GM12878 (cell line): ENCODE data around the gene PLXNA4. TPM values are rescaled to one million over a fixed set of nuclear protein-coding genes. Genes with fewer than 3 reads are reported as not detected.

Source experiments
- ATAC-seq: fragments of 200-7000 bp; cut with Tn5 transposase; 3 replicates; pipeline ENCODE4 v1.9.1; 2020; ENCODE audit warnings: mild to moderate bottlenecking, moderate library complexity
- BruUV-seq: library from RNA; stranded (reverse); fragments of 400-500 nt; replicated peaks from 2 replicates; lab custom pipeline; 2021; lab: Mats Ljungman, UMichigan
- CTCF ChIA-PET: fragments of 300-600 bp; sonication (Branson Sonifier 250); formaldehyde crosslinking; extraction: SDS; loops from one replicate; lab custom pipeline; 2021; ENCODE audit warnings: inconsistent platforms; lab: Yijun Ruan, JAX
- POLR2A ChIA-PET: fragments of 350-600 bp; formaldehyde crosslinking; extraction: SDS; loops from one replicate; lab custom pipeline; 2021; ENCODE audit warnings: inconsistent platforms; lab: Charles Lee
- RAD21 ChIA-PET: fragments of 300-600 bp; sonication (Branson Sonifier 250); formaldehyde crosslinking; loops from one replicate; lab custom pipeline; 2023; ENCODE audit warnings: antibody characterized with exemption; ENCODE audit not compliant: unreplicated experiment; lab: Charles Lee
- SMC1A ChIA-PET: fragments of 300-600 bp; sonication (Branson Sonifier 250); formaldehyde crosslinking; loops from one replicate; lab custom pipeline; 2023; ENCODE audit not compliant: unreplicated experiment, uncharacterized antibody; lab: Charles Lee
- DNase-seq: peaks from one replicate; pipeline ENCODE4 v3.0.0-alpha.2; 2011; ENCODE audit warnings: low read depth, low spot score
- FAIRE-seq: peaks from 3 replicates; lab custom pipeline; 2011; peaks lifted over from hg19 to GRCh38; lab: Jason Lieb, UNC
- H2AFZ ChIP-seq: 2 replicates; pipeline ENCODE4 v1.6.0; 2011; ENCODE audit warnings: low read depth, low read length, control low read depth; ENCODE audit not compliant: control insufficient read depth
- H3K27ac ChIP-seq: 2 replicates; pipeline ENCODE4 v1.5.1; 2011; ENCODE audit warnings: control low read depth; ENCODE audit not compliant: control insufficient read depth, insufficient read depth
- H3K27me3 ChIP-seq, 2 experiments: replicated peaks in 1 of 2; 2 replicates each; pipeline versions ENCODE4 v1.6.0 to v1.6.1; 2011; ENCODE audit warnings: low read length in 1 of 2; ENCODE audit not compliant: control insufficient read depth in 2 of 2, insufficient read depth in 2 of 2
- H3K36me3 ChIP-seq, 2 experiments: 2 replicates each; pipeline ENCODE4 v1.5.1; 2011; ENCODE audit warnings: low read length in 1 of 2; ENCODE audit not compliant: control insufficient read depth in 2 of 2, insufficient read depth in 2 of 2
- H3K4me1 ChIP-seq: 2 replicates; pipeline ENCODE4 v1.6.1; 2011; ENCODE audit warnings: mild to moderate bottlenecking, low read length, moderate library complexity, mixed read lengths; ENCODE audit not compliant: control insufficient read depth, insufficient read depth
- H3K4me2 ChIP-seq: 2 replicates; pipeline ENCODE4 v1.6.0; 2011; ENCODE audit warnings: control low read depth; ENCODE audit not compliant: control insufficient read depth, insufficient read depth
- H3K4me3 ChIP-seq: fragments of 200-600 bp; sonication (generic); 2 replicates; pipeline ENCODE4 v1.5.1; 2016
- H3K79me2 ChIP-seq: 2 replicates; pipeline ENCODE4 v1.6.0; 2011; ENCODE audit warnings: low read length; ENCODE audit not compliant: control insufficient read depth, insufficient read depth
- H3K9ac ChIP-seq: 2 replicates; pipeline ENCODE4 v1.8.0; 2011; ENCODE audit warnings: low read length, control low read depth, mixed read lengths; ENCODE audit not compliant: control insufficient read depth, insufficient read depth
- H3K9me3 ChIP-seq: replicated peaks from 3 replicates; pipeline ENCODE4 v1.5.1; 2011; ENCODE audit warnings: mild to moderate bottlenecking, low read length; ENCODE audit not compliant: control insufficient read depth, insufficient read depth
- H4K20me1 ChIP-seq: 2 replicates; pipeline ENCODE4 v1.6.0; 2011; ENCODE audit not compliant: control insufficient read depth, insufficient read depth
- BCL11A ChIP-seq: IDR thresholded peaks from 2 replicates; pipeline ENCODE4 v1.6.1; 2011; ENCODE audit warnings: low read depth, low read length
- BHLHE40 ChIP-seq, 2 experiments: fragments of 450-650 bp in 1 of 2; IDR thresholded peaks; 2 replicates each; pipeline ENCODE4 v1.6.1; 2011 to 2017; ENCODE audit warnings: low read depth in 2 of 2, borderline replicate concordance in 1 of 2, improper control_type of control experiment in 1 of 2, low read length in 1 of 2, mild to moderate bottlenecking in 1 of 2
- EGR1 ChIP-seq, 2 experiments: IDR thresholded peaks; 1 replicate in 1 of 2; 2 replicates in 1 of 2; pipeline ENCODE4 v1.6.1; 2011 to 2012; ENCODE audit warnings: low read depth in 2 of 2, low read length in 2 of 2, borderline replicate concordance in 1 of 2, mild to moderate bottlenecking in 1 of 2, moderate library complexity in 1 of 2
- EP300 ChIP-seq, 2 experiments: fragments of 150-350 bp in 1 of 2; IDR thresholded peaks; 2 replicates each; pipeline ENCODE4 v1.6.1; 2011 to 2012; ENCODE audit warnings: low read depth in 2 of 2, low read length in 2 of 2, borderline replicate concordance in 1 of 2, improper control_type of control experiment in 1 of 2, inconsistent platforms in 1 of 2; ENCODE audit not compliant: control insufficient read depth in 1 of 2
- IKZF2 ChIP-seq, 2 experiments: fragments of 450-650 bp; IDR thresholded peaks; 2 replicates each; pipeline ENCODE4 v1.6.1; 2017; ENCODE audit warnings: mild to moderate bottlenecking in 2 of 2, moderate library complexity in 2 of 2
- NFXL1 ChIP-seq: fragments of 450-650 bp; IDR thresholded peaks from 2 replicates; pipeline ENCODE4 v1.6.1; 2017; ENCODE audit warnings: antibody characterized with exemption, mild to moderate bottlenecking, borderline replicate concordance
- RCOR1 ChIP-seq: conservative IDR thresholded peaks from 2 replicates; pipeline ENCODE4 v1.6.1; 2012; ENCODE audit warnings: low read depth, low read length, improper control_type of control experiment
- RELB ChIP-seq: fragments of 450-650 bp; IDR thresholded peaks from 2 replicates; pipeline ENCODE4 v1.6.1; 2017; ENCODE audit warnings: low read depth, mild to moderate bottlenecking, moderate library complexity
- RFX5 ChIP-seq: IDR thresholded peaks from 2 replicates; pipeline ENCODE4 v1.6.1; 2011; ENCODE audit warnings: low read depth, low read length, improper control_type of control experiment
- SREBF1 ChIP-seq: IDR thresholded peaks from 2 replicates; pipeline ENCODE4 v1.6.1; 2012; ENCODE audit warnings: mild to moderate bottlenecking, low read length
- WRNIP1 ChIP-seq: IDR thresholded peaks from 2 replicates; pipeline ENCODE4 v1.6.1; 2011; ENCODE audit warnings: low read depth, low read length, improper control_type of control experiment, borderline replicate concordance
- YY1 ChIP-seq: IDR thresholded peaks from 2 replicates; pipeline ENCODE4 v1.6.1; 2011; ENCODE audit warnings: low read depth, mild to moderate bottlenecking, low read length
- WGBS: methylation state at CpG from one replicate; pipeline ENCODE4 v1.1.6; 2016; ENCODE audit warnings: low lambda C conversion rate; ENCODE audit not compliant: insufficient replicate concordance, insufficient coverage; ENCODE audit errors: missing lambda C conversion rate; 5-methylcytosine and 5-hydroxymethylcytosine counted together
- in situ Hi-C: fragments of 300-500 bp; cut with MboI; formaldehyde crosslinking; loops from 9 replicates; pipeline ENCODE4 v1.14.3; 2018; ENCODE audit warnings: mixed read lengths
- intact Hi-C: fragments of 100-400 bp; cut with micrococcal nuclease; formaldehyde crosslinking; loops from one replicate; pipeline ENCODE4 v1.14.2; 2022; ENCODE audit not compliant: unreplicated experiment
- polyA plus RNA-seq, 11 experiments: library from polyadenylated mRNA; depleted of rRNA in 4 of 11; unstranded in 6 of 11; stranded (reverse) in 5 of 11; fragments of >200 nt; fragmentation: Nextera tagmentation in 4 of 11; fragmentation: Illumina TruSeq in 1 of 11; extraction: Ambion mirVana in 4 of 11; extraction: Trizol in 1 of 11; gene quantifications; 1 replicate in 1 of 11; 2 replicates in 10 of 11; pipeline versions ENCODE4 v1.2.1 to v1.2.3, GENCODE V29; 2011 to 2016; ENCODE audit warnings: inconsistent platforms in 2 of 11, missing spikeins in 2 of 11, low read depth in 1 of 11
- total RNA-seq, 4 experiments: library from RNA; depleted of rRNA in 3 of 4; stranded (reverse); fragments of >200 nt in 3 of 4; fragmentation: Illumina TruSeq in 1 of 4; extraction: Trizol in 1 of 4; gene quantifications; 2 replicates each; pipeline versions ENCODE4 v1.2.1 to v1.2.3, GENCODE V29; 2013 to 2021
- TF ChIP-seq, protein P1 (sequence below): fragments of 450-650 bp; IDR thresholded peaks from 2 replicates; pipeline ENCODE4 v1.6.1; 2017; ENCODE audit warnings: mild to moderate bottlenecking, low read depth, inconsistent platforms; ENCODE audit not compliant: poor library complexity, severe bottlenecking

PLXNA4 gene
- total and polyA plus RNA-seq, 10 of the 15 experiments (the other 5 are each of a cell fraction or from before 2014, with no cell fraction given), result 0.03 TPM; not detected in 9

GRCh38 chr7:132226046-132226956, 350.0 kb downstream of the PLXNA4 start:
- no peak for FAIRE-seq
- TF ChIP-seq RELB (no peak), NFXL1 (no peak), SREBF1 (no peak), RCOR1 (no peak), IKZF2 (IDR thresholded peaks at IDR 0.05) (no peak), EGR1 (IDR thresholded peaks at IDR 0.05; ENCODE audit: borderline replicate concordance in 1 of 2, low read depth in 2 of 2, low read length in 2 of 2) (no peak), RFX5 (no peak), YY1 (no peak), EP300 (IDR thresholded peaks at IDR 0.05; ENCODE audit: borderline replicate concordance in 1 of 2, control insufficient read depth in 1 of 2, low read depth in 2 of 2, low read length in 2 of 2) (no peak), BCL11A (no peak), WRNIP1 (no peak), BHLHE40 (IDR thresholded peaks at IDR 0.05; ENCODE audit: borderline replicate concordance in 1 of 2, low read depth in 2 of 2, low read length in 1 of 2) (no peak)
- TF ChIP-seq, protein P1, sequence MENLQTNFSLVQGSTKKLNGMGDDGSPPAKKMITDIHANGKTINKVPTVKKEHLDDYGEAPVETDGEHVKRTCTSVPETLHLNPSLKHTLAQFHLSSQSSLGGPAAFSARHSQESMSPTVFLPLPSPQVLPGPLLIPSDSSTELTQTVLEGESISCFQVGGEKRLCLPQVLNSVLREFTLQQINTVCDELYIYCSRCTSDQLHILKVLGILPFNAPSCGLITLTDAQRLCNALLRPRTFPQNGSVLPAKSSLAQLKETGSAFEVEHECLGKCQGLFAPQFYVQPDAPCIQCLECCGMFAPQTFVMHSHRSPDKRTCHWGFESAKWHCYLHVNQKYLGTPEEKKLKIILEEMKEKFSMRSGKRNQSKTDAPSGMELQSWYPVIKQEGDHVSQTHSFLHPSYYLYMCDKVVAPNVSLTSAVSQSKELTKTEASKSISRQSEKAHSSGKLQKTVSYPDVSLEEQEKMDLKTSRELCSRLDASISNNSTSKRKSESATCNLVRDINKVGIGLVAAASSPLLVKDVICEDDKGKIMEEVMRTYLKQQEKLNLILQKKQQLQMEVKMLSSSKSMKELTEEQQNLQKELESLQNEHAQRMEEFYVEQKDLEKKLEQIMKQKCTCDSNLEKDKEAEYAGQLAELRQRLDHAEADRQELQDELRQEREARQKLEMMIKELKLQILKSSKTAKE, result no peak
- no peak for ATAC-seq
- ChIA-PET RAD21 (no interaction called here), CTCF (no interaction called here), SMC1A (no interaction called here), POLR2A (no interaction called here)
- Histone ChIP-seq H3K4me3 (no peak overlapping the region), H3K27me3 (no peaks in the 10 kb centered on the region), H4K20me1 (no peaks in the 10 kb centered on the region; the same call in 1 of the 2 replicates), H3K4me1 (no peaks in the 10 kb centered on the region), H3K36me3 (no peaks in the 10 kb centered on the region), H3K4me2 (no peak overlapping the region), H3K27ac (no peak overlapping the region), H2AFZ (no peak overlapping the region), H3K79me2 (no peaks in the 10 kb centered on the region), H3K9me3 (no peaks in the 10 kb centered on the region), H3K9ac (no peak overlapping the region)
- WGBS, result 42% methylated on average over 11 of the region's 11 CpGs
- DNase-seq, result no peak
- BruUV-seq, result no TSS peak
- in situ Hi-C loops, result no loop called here
- intact Hi-C loops, result no loop called here
